GM18868 (cell line): ENCODE measurements around the gene LEUTX.

Source experiments
- ATAC-seq: cut with Tn5 transposase; IDR thresholded peaks from one replicate; pipeline ENCODE4 v1.9.1; 2021; ENCODE audit warnings: mild to moderate bottlenecking, moderate library complexity; ENCODE audit not compliant: unreplicated experiment

LEUTX gene

GRCh38 chr19:39820696-39821095 is 42.0 kb downstream of the LEUTX start:
- ATAC-seq = no peak

DNA sequence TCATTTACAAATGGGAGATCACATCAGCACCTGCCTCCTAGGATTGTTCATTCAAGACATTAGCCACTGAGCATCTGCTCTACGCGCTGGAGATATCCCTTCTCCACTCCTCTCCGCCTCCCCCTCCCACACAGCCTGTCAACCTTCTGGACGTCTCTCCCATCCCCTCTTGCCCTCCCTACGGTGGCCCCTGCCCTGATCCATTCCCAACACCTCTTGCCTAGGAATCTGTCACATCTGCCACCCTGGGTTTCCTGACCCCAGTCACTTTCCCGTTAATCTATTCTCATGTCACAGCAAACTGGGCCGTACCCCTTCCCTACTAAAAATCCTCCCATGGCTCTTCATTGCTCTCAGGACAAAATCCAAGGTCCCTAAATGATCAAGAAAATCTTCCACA is 45.0 kb downstream of the LEUTX start:
- ATAC-seq = no peak

- ATAC-seq = peak; percentile 94
Observed at GRCh38 chr19:39824143-39825092, 45.8 kb downstream of the LEUTX start.

DNA sequence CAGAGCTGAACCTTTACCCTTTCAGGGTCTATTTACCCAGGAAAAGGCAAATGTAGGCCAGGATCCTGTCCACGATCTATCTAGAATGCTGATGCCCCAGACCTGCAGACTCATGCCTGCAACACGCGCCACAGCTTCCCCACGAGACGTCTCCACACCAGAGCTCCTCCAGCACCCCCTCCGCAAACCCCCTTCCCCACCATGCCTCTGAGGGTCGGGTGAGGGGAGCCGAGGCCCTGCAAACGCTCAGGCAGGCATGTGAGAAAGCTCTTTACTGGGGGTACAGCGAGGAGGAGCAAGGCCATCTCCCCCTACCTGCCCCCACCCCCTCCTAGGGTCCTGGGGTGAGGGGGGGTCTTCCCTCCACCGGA is 46.4 kb downstream of the LEUTX start:
- ATAC-seq = no peak

- ATAC-seq = no peak
Observed at GRCh38 chr19:39825531-39826076, 47.0 kb downstream of the LEUTX start.

DNA sequence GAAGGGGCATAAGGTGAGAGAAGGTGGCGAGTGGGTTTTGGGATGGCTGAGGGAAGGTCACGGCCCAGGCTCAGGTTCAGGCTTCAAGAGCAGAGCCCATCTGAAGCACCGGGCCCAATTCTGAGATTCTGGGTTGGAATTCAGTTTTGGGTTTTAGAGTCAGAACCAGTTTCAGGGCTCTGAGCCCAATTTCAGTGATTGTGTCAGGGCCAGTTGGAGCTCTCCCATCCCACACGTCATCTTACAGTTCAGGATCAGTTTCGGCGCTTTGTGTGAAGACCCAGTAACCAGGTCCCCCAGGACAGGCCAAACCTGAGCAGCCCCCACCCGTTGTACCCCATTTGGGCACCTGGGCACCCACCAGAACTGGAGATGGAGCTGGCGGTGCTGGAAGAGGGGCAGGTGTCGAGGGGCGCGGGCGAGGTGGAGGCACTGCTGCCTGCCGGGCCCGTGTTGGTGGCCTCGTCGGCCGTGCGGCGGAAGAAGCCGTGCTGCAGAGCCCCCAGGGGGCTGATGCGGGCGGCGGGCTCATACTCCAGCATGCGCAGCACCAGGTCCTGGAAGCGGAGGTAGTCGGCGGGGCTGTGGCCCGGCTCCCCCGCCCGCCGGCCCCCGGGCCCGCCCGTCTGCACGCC is 47.8 kb downstream of the LEUTX start:
- ATAC-seq = no peak

DNA sequence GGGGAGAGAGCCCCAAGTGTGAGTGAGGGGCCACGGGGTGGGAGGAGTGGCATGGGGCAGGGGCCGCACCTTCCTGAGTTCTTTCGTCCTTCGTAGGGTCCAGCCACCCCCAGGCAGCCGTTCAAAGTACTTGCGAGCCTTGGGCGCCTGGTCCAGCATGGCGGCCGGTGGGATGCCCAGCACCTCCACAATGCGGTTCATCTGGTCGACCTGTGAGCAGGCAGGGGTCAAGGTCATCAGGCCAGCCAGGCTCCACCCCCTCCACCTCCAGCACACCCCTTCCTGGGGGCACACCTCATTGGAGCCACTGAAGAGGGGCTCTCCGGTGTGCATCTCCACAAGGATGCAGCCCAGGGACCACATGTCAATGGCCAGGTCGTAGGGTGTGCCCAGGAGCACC is 48.6 kb downstream of the LEUTX start:
- no peak for ATAC-seq

GRCh38 chr19:39828015-39828653 is 49.5 kb downstream of the LEUTX start:
- ATAC-seq = no peak

DNA sequence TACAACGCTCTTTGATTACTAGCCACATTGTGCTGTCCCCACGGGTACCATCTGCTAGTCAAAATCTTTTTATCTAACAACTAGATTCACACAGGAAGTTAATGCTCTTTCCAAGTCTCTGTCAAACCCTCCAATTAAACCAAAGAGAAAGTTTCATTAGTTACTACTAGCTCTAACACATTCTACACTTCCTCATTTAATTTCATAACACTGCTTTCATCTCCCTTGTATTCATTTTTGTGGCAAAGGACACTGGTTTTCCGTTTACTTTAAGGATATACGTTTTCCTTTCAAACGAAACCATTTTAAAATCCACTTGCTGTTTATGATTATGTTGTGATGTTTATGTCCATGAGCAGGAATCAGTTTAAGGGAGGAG is 50.0 kb downstream of the LEUTX start:
- ATAC-seq = no peak

- ATAC-seq = no peak
Observed at GRCh38 chr19:39829702-39830275, 51.1 kb downstream of the LEUTX start.

DNA sequence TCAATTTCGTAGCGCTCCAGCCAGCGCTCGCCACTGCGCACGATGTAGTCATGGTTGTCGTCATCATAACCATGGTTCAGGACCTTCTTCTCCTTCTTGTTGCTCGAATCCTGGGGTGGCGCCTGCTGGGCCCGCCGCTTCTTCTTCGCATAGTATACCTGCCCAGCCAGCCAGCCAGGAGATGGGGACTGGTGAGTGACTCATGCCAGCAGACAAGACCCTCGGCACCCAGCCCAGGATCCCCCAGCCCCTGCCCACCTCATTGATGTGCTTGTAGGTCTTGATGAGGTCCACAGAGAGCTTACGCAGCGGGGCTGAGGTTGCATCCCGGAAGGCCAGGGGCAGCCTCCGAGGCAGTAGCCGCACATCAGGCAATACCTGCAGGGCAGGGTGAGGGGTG is 51.8 kb downstream of the LEUTX start:
- ATAC-seq = no peak

DNA sequence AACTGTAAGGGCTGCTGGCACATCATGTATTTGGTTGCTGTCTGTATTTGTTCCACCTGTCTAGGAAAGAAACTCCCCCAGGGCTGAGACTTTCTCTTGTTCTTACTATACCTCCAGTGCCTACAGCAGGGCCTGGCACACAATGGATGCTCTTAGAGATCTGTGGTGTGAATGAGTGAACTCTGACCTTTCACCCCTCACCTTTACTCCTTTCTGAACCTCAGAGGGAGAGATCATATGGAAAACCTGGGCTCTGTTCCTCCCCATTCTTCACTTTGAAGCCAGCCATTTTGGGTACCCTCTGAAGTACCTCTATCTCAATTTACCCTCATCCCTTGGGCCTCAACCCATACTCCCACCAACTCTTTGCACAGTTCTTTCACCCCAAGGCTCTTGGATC is 52.2 kb downstream of the LEUTX start:
- ATAC-seq = no peak

DNA sequence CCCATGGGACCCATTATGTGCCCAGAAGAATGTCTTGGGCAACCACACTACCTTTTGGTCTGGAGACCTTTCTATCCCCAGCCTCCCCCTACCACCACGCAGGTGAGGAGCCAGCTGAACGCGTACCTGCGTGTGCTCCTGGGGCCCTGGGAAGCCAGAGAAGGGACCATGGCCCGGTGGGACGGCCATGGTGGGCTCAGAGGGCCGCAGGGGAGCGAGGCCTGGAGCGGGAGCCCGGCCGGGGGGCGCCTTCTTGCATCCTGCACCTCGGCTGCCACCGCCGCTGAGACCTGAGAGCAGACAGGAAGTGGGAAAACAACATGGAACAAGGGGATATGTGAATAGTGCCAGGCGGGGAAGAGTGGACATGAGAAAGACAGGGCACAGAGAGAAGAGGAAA is 53.0 kb downstream of the LEUTX start:
- ATAC-seq = no peak

DNA sequence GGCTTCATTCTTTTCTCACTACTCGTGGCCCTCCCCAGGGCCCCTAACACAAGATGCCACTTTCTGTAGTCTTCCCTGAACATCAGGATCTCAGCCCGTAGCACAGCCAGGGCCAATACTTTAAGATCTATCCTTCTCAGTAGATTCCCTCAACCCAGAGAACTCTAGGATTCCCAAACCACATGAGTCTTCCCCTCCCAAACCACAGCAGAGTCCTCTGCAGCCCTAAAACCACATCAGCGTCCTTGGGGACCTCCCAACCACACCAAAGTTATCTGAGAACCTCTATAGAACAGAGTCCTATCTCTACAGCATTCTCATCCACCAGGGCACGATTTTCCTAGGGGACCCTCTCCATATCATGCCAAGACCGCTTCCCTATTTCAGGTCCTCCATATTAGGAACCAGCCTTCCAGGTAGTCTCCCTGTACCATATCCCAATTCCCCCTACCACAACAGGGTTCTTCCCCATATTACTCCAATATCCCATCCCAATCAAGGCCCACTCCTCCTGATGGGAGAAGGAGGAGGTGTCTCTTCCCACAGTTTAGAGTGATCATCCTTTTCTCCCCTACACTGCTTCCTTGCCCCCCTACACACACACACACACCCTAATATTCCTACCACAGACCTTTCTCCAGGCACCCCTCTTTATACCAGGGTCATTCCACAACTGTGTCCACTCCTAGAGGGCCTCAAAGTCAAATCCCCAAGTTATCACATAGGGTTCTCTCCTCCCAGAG is 53.9 kb downstream of the LEUTX start:
- ATAC-seq = no peak

GRCh38 chr19:39833160-39833463 is 54.5 kb downstream of the LEUTX start:
- ATAC-seq = no peak

- peak; percentile 89 for ATAC-seq
Observed at GRCh38 chr19:39833464-39834286, 55.0 kb downstream of the LEUTX start, which contains the start of gene DYRK1B. Gene DYRK1B (minus strand): TSS chr19:39834162. CDS start chr19:39831867, 2,295 bp downstream.

GRCh38 chr19:39834287-39834841 is 55.7 kb downstream of the LEUTX start:
- no peak for ATAC-seq
